DMS 273 (cell line): ENCODE results near the gene GDPGP1.

ENCODE experiments used
- DNase-seq: peaks from one replicate; lab custom pipeline; 2025; ENCODE audit not compliant: unreplicated experiment; lab: John Stamatoyannopoulos, UW

The GDPGP1 gene

GRCh38 chr15:90203922-90204321 is 30.1 kb upstream of the GDPGP1 start:
- no peak for DNase-seq

- peak; percentile 13 for DNase-seq
Observed at GRCh38 chr15:90205050-90205848, 28.8 kb upstream of the GDPGP1 start.

GRCh38 chr15:90205886-90206285 is 28.1 kb upstream of the GDPGP1 start:
- no peak for DNase-seq

- no peak for DNase-seq
Observed at GRCh38 chr15:90207252-90207651, 26.8 kb upstream of the GDPGP1 start.

- DNase-seq: no peak
Observed at GRCh38 chr15:90208356-90208755, 25.7 kb upstream of the GDPGP1 start.

- no peak for DNase-seq
Observed at GRCh38 chr15:90209591-90209990, 24.4 kb upstream of the GDPGP1 start.

GRCh38 chr15:90210593-90210992 is 23.4 kb upstream of the GDPGP1 start:
- DNase-seq: no peak

GRCh38 chr15:90211009-90211408 is 23.0 kb upstream of the GDPGP1 start:
- no peak for DNase-seq

GRCh38 chr15:90211440-90212143 is 22.4 kb upstream of the GDPGP1 start:
- no peak for DNase-seq

GRCh38 chr15:90212221-90213098 is 21.5 kb upstream of the GDPGP1 start:
- DNase-seq: peak; percentile 14

- peak; percentile 18 for DNase-seq
Observed at GRCh38 chr15:90213122-90213817, 20.7 kb upstream of the GDPGP1 start.

GRCh38 chr15:90213818-90214204 is 20.2 kb upstream of the GDPGP1 start:
- DNase-seq: no peak

- DNase-seq: peak; percentile 27
Observed at GRCh38 chr15:90214553-90215196, 19.3 kb upstream of the GDPGP1 start.

GRCh38 chr15:90217671-90218394 is 16.2 kb upstream of the GDPGP1 start:
- DNase-seq: no peak

GRCh38 chr15:90219421-90220141 is 14.4 kb upstream of the GDPGP1 start:
- DNase-seq: peak; percentile 57

GRCh38 chr15:90221246-90221900 is 12.6 kb upstream of the GDPGP1 start:
- DNase-seq: peak; percentile 83

GRCh38 chr15:90222547-90222946 is 11.5 kb upstream of the GDPGP1 start:
- no peak for DNase-seq

- no peak for DNase-seq
Observed at GRCh38 chr15:90223441-90224165, 10.4 kb upstream of the GDPGP1 start.
